Raji (cell line): ENCODE results near the gene IRF2BP2.

ENCODE experiments used
- POLR2A ChIP-seq: IDR thresholded peaks from 2 replicates; pipeline ENCODE4 v1.6.1; 2011; ENCODE audit warnings: low read depth, low read length, control low read depth; ENCODE audit not compliant: insufficient read depth

IRF2BP2 gene

DNA sequence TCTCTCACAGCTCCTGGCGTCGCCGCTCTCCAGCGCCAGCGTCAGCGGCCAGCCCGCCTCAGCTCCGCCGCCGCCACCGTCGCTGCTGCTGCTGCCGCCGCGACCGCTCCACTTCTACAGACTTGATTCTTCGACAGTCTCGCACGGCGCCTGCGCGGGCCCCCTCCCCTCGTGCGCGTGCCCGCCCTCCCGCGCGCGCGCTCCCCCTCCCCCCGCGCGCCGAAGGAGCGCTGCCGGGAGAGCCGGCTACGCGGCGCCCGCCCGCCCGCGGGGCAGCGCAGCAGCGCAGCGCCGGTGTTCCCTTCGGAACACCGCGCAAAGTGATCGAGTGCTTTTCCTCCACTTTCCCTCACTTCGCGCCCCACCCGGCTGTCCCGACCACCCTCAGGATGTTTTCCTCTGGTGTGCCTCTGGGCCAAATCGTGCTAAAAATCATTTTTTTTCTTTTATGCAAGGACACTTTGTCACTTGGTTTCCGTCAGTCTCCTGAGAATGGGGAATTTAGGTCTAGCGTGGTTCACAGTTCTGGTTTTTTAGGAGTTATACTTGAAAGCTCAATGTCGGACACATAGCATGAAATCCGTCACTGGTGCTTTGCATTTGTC is at the start of gene IRF2BP2:
IRF2BP2 (minus strand) TSS at position 118 of the 605 bp plus-strand sequence. CDS start 684 bp downstream, outside the sequence.
- peak; percentile 64 for TF ChIP-seq POLR2A

DNA sequence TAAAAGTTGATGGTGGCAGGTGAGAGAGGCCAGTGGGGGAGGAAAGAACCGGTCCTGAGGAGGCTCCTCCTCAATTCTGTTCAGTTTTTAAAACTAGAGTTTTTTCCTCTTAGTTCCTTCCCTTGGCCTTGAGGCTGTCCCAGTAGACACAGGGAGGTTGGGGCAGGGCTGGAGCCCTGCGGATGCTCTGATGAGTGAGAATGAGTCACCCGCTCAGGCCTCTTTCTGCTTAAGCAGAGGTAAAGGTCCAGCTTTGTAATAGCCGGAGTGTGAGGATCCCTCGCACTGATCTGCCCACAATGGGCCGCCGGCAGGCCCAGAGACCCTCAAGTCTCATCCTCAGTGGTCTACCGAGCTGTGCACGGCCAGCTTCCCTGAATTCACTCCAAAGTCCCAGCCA is 49.6 kb upstream of the IRF2BP2 start:
- TF ChIP-seq POLR2A: no peak

DNA sequence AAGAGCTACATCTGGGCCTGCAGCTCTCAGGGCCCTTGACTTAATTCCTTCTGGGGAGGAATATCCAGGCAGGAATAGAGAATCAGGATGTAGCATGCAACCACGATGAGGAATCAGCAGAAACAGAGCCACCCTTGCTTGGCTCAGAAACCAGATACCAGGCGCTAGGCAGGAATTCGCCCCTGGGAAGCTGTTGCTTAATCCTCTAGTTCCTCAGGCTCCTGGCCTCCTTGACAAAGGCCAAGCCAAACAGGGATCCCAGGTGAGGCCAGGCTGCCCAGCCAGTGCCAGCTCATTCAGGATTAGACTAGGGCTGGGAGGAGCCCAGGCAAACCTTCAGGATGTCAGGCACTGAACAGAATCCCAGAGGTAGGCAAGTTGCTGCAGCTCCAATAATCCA is 48.2 kb upstream of the IRF2BP2 start:
- no peak for TF ChIP-seq POLR2A

DNA sequence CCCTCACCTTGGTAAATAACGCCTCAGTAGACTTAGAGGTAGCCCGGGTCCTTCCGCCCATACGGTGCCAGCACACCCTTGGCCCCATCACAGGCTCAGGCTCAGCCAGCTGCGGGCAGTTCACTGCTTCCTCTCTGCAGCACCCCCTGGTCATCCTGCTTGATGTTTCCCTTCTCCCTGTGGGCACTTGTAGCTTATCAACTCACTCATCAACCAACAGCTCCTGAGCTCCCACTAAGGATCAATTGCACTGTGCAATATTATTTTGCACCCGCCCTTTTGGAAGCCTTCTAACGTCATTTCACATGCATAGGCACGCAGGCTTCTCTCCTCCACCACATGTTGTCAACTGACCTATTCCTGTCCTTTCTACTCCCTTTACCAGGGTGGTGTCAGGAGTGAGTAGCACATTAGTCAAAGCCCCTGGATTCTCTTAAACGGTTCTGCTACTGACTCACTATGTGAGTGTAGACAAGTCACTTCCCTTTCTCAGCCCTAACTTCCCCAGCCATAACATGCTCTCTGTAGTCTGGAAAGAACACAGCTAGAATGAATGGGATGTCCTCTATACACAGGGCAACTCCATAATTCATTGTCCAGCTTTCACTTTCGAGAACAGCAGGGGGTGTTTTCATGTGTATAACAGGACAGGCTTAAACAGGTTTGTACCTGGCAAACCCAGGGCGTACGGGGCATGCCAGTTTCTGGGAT is 47.1 kb upstream of the IRF2BP2 start:
- no peak for TF ChIP-seq POLR2A

DNA sequence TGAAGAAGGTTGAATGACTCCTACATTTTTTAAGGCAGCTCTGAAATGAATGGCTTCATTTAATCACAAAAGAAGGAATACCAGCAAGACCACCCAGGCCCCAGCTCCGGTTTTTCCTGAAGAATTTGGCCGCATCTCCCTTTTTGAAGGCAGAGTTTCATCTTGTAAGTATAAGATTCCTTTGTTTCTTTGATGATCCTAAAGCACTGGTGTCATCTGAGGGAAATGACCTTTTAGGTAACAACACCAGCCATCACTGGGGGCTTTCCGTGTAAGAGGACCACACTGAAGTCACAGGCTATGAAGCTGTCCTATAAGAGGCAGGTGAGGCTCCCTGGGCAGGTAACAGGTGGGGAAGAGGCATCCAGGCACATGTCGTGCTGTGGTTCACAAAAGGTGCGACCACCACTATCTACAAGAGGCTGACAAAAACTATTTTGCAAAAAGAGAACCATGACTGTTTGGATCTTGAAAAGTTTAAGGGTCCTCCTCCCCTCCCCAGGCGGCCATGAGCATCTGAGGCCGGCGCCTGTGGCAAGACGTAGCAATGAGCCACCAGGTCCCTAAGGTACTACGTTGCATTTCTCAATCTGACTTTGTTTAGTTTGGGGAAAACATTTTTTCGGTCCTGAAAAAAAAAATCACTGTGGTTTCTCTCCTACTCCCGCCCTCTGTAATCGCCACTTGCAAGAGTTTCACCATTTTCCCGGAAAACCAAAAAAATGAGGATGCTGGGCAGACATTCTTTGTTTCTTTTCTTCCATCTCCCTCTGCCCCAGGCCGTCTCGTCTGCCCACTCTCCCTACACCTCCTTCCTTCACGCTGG is 46.3 kb upstream of the IRF2BP2 start:
- TF ChIP-seq POLR2A: no peak

GRCh38 chr1:234655328-234656069 is 45.5 kb upstream of the IRF2BP2 start:
- TF ChIP-seq POLR2A: no peak

GRCh38 chr1:234654002-234654733 is 44.2 kb upstream of the IRF2BP2 start:
- no peak for TF ChIP-seq POLR2A

- TF ChIP-seq POLR2A: no peak
These were observed 39.6 kb upstream of the IRF2BP2 start for GRCh38 chr1:234649432-234650081.

DNA sequence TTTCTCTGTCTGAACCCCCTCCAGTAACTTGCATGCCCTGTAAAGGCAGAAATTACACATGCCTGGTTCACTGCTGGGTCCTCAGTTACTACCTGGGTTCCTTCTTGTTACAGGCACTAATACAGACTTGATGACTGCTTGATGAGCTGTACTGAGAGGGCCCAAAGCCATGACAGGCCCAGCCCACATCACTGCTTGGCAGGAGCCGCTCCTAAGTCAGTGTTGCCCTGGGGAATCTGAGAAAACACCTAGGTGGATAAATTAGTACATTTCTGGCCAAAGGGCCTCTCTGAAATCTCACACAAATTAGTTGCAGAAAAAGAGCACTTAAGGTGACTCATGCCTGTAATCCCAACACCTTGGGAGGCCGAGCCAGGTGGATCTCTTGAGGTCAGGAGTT is 37.8 kb upstream of the IRF2BP2 start:
- TF ChIP-seq POLR2A: no peak

DNA sequence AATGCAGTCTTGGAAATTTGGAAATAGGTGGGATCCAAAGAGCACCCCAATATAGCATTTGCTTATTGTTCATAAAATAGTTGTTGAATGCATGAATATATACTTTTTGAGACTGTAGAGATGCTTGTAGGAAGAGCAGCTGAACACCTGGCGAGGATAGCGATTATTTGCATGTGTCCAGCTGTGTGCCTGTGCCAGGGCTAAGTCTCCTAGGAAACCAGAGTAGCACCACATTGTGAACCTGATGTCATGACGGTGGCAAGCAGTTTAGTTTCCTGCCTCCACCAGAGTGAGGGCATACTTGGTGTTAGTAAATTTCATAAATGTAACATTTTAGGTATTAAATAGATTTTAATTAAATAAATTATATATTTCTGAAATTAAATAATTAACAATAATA is 37.3 kb upstream of the IRF2BP2 start:
- no peak for TF ChIP-seq POLR2A

- TF ChIP-seq POLR2A: no peak
These were observed 36.0 kb upstream of the IRF2BP2 start for GRCh38 chr1:234645964-234646363.

- TF ChIP-seq POLR2A: no peak
These were observed 35.5 kb upstream of the IRF2BP2 start for GRCh38 chr1:234645474-234645953.

GRCh38 chr1:234644928-234645327 is 35.0 kb upstream of the IRF2BP2 start:
- no peak for TF ChIP-seq POLR2A

- TF ChIP-seq POLR2A: no peak
These were observed 33.8 kb upstream of the IRF2BP2 start for GRCh38 chr1:234643850-234644134.
